Astrocyte of the cerebellum (primary cell): ENCODE measurements around the gene NUP62.

Experiments used
- DNase-seq: peaks from one replicate; pipeline ENCODE4 v3.0.0-alpha.2; 2011; ENCODE audit warnings: low read depth
- H3K4me3 ChIP-seq: 2 replicates; pipeline ENCODE4 v1.5.1; 2011; ENCODE audit warnings: mild to moderate bottlenecking, low read depth, low read length, moderate library complexity
- in situ Hi-C: cut with HindIII; loops from 2 replicates; pipeline ENCODE4 v1.10.0; 2017; ENCODE audit warnings: low sequenced_read_pairs
- TF ChIP-seq, protein P1 (sequence below): IDR thresholded peaks from 2 replicates; pipeline ENCODE4 v1.5.1; 2012; ENCODE audit warnings: low read length, low read depth, moderate library complexity, mild to moderate bottlenecking; ENCODE audit errors: missing control alignments

Gene NUP62

DNA sequence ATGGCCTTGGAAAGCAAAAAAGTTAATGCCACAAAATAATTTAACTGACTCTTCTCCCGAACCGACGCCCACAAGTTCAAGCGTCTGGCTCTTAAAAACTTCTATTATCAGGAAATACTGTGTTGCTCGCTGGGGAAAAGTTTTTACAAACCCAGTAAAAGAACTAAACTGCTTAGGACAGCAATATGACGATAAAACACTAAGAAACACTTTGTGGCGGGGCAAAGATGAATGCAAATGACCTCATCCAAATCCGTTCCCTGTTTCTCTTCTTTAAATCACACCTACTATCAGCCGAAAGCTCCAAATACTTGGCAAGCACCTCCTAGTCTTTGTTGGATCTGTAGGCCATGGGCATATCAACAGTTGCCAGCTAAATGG lies 26.8 kb upstream of the NUP62 start:
- TF ChIP-seq, protein P1, sequence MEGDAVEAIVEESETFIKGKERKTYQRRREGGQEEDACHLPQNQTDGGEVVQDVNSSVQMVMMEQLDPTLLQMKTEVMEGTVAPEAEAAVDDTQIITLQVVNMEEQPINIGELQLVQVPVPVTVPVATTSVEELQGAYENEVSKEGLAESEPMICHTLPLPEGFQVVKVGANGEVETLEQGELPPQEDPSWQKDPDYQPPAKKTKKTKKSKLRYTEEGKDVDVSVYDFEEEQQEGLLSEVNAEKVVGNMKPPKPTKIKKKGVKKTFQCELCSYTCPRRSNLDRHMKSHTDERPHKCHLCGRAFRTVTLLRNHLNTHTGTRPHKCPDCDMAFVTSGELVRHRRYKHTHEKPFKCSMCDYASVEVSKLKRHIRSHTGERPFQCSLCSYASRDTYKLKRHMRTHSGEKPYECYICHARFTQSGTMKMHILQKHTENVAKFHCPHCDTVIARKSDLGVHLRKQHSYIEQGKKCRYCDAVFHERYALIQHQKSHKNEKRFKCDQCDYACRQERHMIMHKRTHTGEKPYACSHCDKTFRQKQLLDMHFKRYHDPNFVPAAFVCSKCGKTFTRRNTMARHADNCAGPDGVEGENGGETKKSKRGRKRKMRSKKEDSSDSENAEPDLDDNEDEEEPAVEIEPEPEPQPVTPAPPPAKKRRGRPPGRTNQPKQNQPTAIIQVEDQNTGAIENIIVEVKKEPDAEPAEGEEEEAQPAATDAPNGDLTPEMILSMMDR = no peak

DNA sequence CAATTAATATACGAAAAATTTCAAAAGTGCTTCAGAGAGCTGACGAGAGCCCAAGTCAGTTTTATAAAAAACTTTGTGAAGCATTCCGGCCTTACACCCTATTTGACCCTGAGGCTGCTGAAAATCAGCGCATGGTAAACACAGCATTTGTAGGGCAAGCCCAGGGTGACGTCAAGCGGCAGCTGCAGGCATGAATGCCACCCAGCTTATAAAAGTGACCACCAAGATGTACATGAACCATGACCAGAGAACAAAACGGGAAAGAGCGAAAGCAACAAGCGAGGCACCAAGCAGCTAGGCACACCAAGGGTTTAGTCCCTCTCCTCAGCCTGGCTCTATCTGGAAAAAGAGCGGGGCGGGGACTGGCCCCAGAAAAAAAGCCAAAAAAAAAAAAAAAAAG lies 25.6 kb upstream of the NUP62 start:
- TF ChIP-seq, protein P1 = no peak
- H3K4me3 ChIP-seq = no peak overlapping the region
- in situ Hi-C loops = no loop called here
- DNase-seq = no peak

More for the DNA sequence above, 26.8 kb upstream of the NUP62 start:
- DNase-seq = no peak
- in situ Hi-C loops = no loop called here
- H3K4me3 ChIP-seq = no peak overlapping the region

DNA sequence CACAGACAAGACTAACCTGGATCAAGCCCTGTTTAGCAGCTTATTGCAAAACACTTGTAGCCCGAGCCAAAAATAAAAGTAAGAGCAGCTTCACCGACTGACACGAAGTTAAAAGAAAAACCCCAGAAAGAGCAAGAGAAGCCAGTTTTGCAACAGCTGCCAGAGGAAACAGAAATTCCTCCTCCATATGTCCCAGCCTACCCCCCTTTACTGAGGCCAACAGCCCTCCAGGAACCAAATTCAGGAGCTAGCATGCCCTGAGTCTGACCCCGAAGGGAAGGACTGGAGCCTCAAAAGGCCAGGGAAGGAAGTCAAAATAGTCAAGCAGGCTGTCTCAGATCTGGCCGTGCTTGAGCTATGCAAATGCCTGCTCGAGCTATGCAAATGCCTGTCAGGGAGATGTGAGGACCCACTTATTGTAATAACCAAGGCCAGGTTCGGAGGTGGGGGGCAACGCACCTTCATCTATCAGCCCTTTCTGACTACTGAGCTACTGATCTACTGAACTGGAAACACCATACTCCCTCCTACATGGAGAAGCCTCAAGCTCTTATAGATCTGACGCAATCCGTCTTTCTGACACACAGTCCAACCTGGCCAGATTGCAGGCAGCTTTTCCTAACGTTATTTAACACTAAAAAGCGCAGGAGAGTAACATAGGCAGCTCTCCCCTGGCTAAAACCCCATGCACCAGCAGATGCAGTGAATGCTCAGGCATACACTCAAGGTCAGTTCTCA lies 25.0 kb upstream of the NUP62 start:
- no peak for DNase-seq
- TF ChIP-seq, protein P1 = no peak
- no peak overlapping the region for H3K4me3 ChIP-seq

DNA sequence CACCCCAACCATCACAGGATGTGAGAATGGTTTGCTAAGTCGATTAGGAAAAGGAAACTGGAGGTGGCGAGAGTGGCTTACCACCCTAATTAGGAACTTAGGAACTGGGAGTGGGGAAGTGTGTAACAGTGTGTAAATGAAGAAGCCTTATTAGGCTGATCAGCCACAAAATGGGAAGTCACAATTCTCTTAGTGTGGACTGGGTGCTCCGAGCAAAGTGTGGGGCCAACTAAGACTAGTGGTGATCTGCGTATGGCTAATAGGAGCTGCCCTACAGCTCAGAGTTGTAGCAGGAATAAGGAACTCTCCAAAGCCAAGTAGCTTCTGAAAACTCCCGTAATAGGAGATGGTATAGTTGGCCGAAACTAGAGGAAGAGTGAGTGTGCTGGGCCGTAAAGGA lies 24.1 kb upstream of the NUP62 start:
- in situ Hi-C loops = no loop called here
- TF ChIP-seq, protein P1 = no peak
- no peak for DNase-seq
- H3K4me3 ChIP-seq = no peak overlapping the region

More for the DNA sequence above, 25.0 kb upstream of the NUP62 start:
- in situ Hi-C loops = no loop called here

DNA sequence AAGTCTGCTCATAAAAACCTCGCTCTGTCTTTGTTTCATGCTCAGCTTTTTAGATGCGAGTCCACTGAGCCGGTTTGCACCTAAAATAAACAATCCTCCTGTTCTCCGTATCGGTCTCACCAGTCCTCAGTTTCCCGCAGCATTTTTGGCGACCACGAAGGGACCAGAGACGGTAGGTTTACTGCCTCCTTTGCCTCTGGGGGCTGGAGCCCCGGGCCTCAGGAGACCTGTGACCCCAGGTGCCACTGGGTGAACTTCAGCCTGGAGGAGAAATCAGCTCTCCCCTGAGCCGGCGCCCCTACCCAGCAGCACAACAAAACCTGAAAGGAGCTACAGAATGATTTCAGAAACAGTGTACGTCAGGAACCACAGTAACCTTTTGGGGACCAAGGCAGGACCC lies 23.6 kb upstream of the NUP62 start:
- in situ Hi-C loops = no loop called here
- H3K4me3 ChIP-seq = no peak overlapping the region
- TF ChIP-seq, protein P1 = no peak
- DNase-seq = no peak

DNA sequence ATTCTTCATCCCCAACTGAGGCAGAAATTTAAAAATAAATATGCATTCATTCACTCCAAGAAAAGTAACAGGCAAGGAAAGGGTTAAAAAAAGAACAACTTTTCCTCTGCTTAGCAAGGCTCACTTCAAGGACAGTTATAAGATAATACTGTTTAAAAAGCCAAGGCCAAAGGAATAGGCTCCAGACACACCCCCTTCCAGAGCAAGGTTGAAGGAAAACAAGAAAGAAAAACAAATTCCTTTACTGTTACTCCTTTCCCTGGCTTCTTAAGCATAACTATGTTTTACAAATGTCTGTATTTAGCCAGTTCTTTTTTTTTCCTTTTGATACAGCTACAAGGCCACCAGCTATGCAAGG lies 23.2 kb upstream of the NUP62 start:
- in situ Hi-C loops = no loop called here
- H3K4me3 ChIP-seq = no peak overlapping the region
- DNase-seq = no peak
- TF ChIP-seq, protein P1 = no peak
